Caco-2 (cell line): ENCODE data around the gene ADAMTSL4. TPM values are rescaled to one million over a fixed set of nuclear protein-coding genes. Genes with fewer than 3 reads are reported as not detected.

Experiments
- BruUV-seq: library from RNA; stranded (reverse); fragments of 400-500 nt; replicated peaks from 2 replicates; lab custom pipeline; 2021; lab: Mats Ljungman, UMichigan
- CTCF ChIA-PET: fragments of 300-600 bp; sonication (Branson Sonifier 250); formaldehyde crosslinking; loops from one replicate; lab custom pipeline; 2022; ENCODE audit warnings: antibody characterized with exemption; lab: Charles Lee
- POLR2A ChIA-PET: fragments of 300-600 bp; sonication (Branson Sonifier 250); formaldehyde crosslinking; loops from one replicate; lab custom pipeline; 2022; ENCODE audit warnings: antibody characterized with exemption; lab: Charles Lee
- DNase-seq, 2 experiments: peaks; one replicate each; pipeline versions ENCODE4 v3.0.0 to v3.0.0-alpha.2; 2020 to 2022
- H3K27me3 ChIP-seq: replicated peaks from 2 replicates; pipeline ENCODE4 v1.6.0; 2011; ENCODE audit warnings: low read length; ENCODE audit not compliant: control insufficient read depth, insufficient read depth
- H3K36me3 ChIP-seq: 2 replicates; pipeline ENCODE4 v1.5.1; 2011; ENCODE audit warnings: low read length; ENCODE audit not compliant: control insufficient read depth, insufficient read depth
- H3K4me1 ChIP-seq: fragments of 250-450 bp; sonication (Bioruptor Pico); 2 replicates; pipeline ENCODE4 v1.5.1; 2020; ENCODE audit warnings: mild to moderate bottlenecking
- H3K4me3 ChIP-seq: 2 replicates; pipeline ENCODE4 v1.5.1; 2011; ENCODE audit warnings: low read depth, mild to moderate bottlenecking, control low read depth, low read length
- H3K9me3 ChIP-seq: fragments of 250-450 bp; sonication (Bioruptor Pico); 2 replicates; pipeline ENCODE4 v1.5.1; 2020; ENCODE audit warnings: mild to moderate bottlenecking, moderate library complexity
- H3K27ac Mint-ChIP-seq: one replicate; pipeline ENCODE4 v1.8.0; 2022; ENCODE audit warnings: mixed read lengths; ENCODE audit not compliant: unreplicated experiment
- H3K27me3 Mint-ChIP-seq: one replicate; pipeline ENCODE4 v1.8.0; 2022; ENCODE audit warnings: mixed read lengths; ENCODE audit not compliant: insufficient read depth, unreplicated experiment
- H3K36me3 Mint-ChIP-seq: one replicate; pipeline ENCODE4 v1.8.0; 2022; ENCODE audit warnings: mild to moderate bottlenecking, mixed read lengths; ENCODE audit not compliant: insufficient read depth, unreplicated experiment
- H3K4me1 Mint-ChIP-seq: one replicate; pipeline ENCODE4 v1.8.0; 2022; ENCODE audit warnings: low read depth, mixed read lengths; ENCODE audit not compliant: unreplicated experiment
- H3K4me3 Mint-ChIP-seq: one replicate; pipeline ENCODE4 v1.8.0; 2022; ENCODE audit warnings: mild to moderate bottlenecking, moderate library complexity, mixed read lengths; ENCODE audit not compliant: unreplicated experiment
- H3K9me3 Mint-ChIP-seq: one replicate; pipeline ENCODE4 v1.8.0; 2022; ENCODE audit warnings: mixed read lengths; ENCODE audit not compliant: unreplicated experiment
- CTCF ChIP-seq, 2 experiments: fragments of 200-600 bp in 1 of 2; IDR thresholded peaks; 1 replicate in 1 of 2; 2 replicates in 1 of 2; pipeline versions ENCODE4 v1.5.1 to v1.8.0; 2011 to 2022; ENCODE audit warnings: antibody characterized with exemption in 1 of 2, control low read depth in 1 of 2, inconsistent platforms in 1 of 2, low read depth in 1 of 2, low read length in 1 of 2, mild to moderate bottlenecking in 1 of 2, moderate library complexity in 1 of 2; ENCODE audit not compliant: insufficient read depth in 1 of 2, severe bottlenecking in 1 of 2, unreplicated experiment in 1 of 2
- intact Hi-C: fragments of 100-400 bp; cut with micrococcal nuclease; formaldehyde crosslinking; loops from one replicate; pipeline ENCODE4 v1.10.0; 2022; ENCODE audit not compliant: unreplicated experiment
- microRNA-seq: library from miRNA; unstranded; fragments of <30 nt; microRNA quantifications from one replicate; pipeline ENCODE4 v1.2.0, GENCODE V29; 2022
- total RNA-seq: library from RNA; stranded (reverse); gene quantifications from 2 replicates; pipeline ENCODE4 v1.2.3, GENCODE V29; 2022

The ADAMTSL4 gene
- total RNA-seq, 1 experiment from 2014 or later: 17.6 TPM

- Mint-ChIP-seq H3K36me3 (peaks cover 8% of the 10 kb centered on the region), H3K27ac (no peak overlapping the region), H3K4me1 (peaks cover 9% of the 10 kb centered on the region), H3K9me3 (no peaks in the 10 kb centered on the region), H3K27me3 (no peaks in the 10 kb centered on the region), H3K4me3 (no peak overlapping the region)
- H3K27me3 ChIP-seq: no peaks in the 10 kb centered on the region
- TF ChIP-seq CTCF (IDR thresholded peaks at IDR 0.05; ENCODE audit: insufficient read depth in 1 of 2, low read depth in 1 of 2, low read length in 1 of 2, severe bottlenecking in 1 of 2, unreplicated experiment in 1 of 2): no peak
- intact Hi-C loops: no loop called here
- peaks cover 28% of the 10 kb centered on the region for H3K4me1 ChIP-seq
- H3K4me3 ChIP-seq: no peak overlapping the region
- POLR2A ChIA-PET: interaction anchor here (0.5 kb wide), 1 partner anchor 31 kb away, joined by 3 read pairs; no protein-coding TSS in a partner anchor
- H3K36me3 ChIP-seq: no peaks in the 10 kb centered on the region
- DNase-seq: no peak
- no TSS peak for BruUV-seq
- CTCF ChIA-PET: no interaction called here
- no peaks in the 10 kb centered on the region for H3K9me3 ChIP-seq
These were observed 60.5 kb downstream of the ADAMTSL4 start for GRCh38 chr1:150609732-150610131.

Small RNAs within 50 kb of the gene (microRNA-seq; reads per million reads assigned to microRNA genes)
- not detected for gene MIR4257

Other genes with a start within 250 kb of the ADAMTSL4 start
- gene PRPF3, start 227.9 kb upstream of the ADAMTSL4 start, total RNA-seq: 81.2 and 85.3 TPM in 2 replicates
- gene RPRD2, start 185.3 kb upstream of the ADAMTSL4 start, total RNA-seq: 24.3 and 25.0 TPM in 2 replicates
- 26.8 and 30.6 TPM in 2 replicates for gene TARS2, start 62.0 kb upstream of the ADAMTSL4 start, total RNA-seq
- 0.95 and 2.4 TPM in 2 replicates for gene ECM1, start 41.3 kb upstream of the ADAMTSL4 start, total RNA-seq
- gene FALEC, start 33.7 kb upstream of the ADAMTSL4 start, total RNA-seq: 0.59 and 0.63 TPM in 2 replicates
- 130 and 134 TPM in 2 replicates for gene MCL1, start 30.2 kb downstream of the ADAMTSL4 start, total RNA-seq
- gene ENSA, start 80.2 kb downstream of the ADAMTSL4 start, total RNA-seq: 178 TPM in 2 replicates
- gene GOLPH3L, start 147.7 kb downstream of the ADAMTSL4 start, total RNA-seq: 13.3 and 14.7 TPM in 2 replicates
- gene HORMAD1, start 171.5 kb downstream of the ADAMTSL4 start, total RNA-seq: not detected in 2 replicates
- 0.84 and 1.3 TPM in 2 replicates for gene CTSS, start 216.4 kb downstream of the ADAMTSL4 start, total RNA-seq